H1 (cell line): ENCODE results near the gene SRR.

ENCODE experiments used
- EGR1 ChIP-seq: IDR thresholded peaks from 2 replicates; pipeline ENCODE4 v1.6.1; 2011; ENCODE audit warnings: low read depth, low read length, borderline replicate concordance
- EZH2 ChIP-seq: fragments of 200-600 bp; sonication (generic); IDR thresholded peaks from 2 replicates; pipeline ENCODE4 v1.7.1; 2012; ENCODE audit warnings: low read depth, mild to moderate bottlenecking, moderate library complexity, low read length, inconsistent platforms; ENCODE audit not compliant: severe bottlenecking
- POLR2AphosphoS5 ChIP-seq: IDR thresholded peaks from 2 replicates; pipeline ENCODE4 v1.6.1; 2011; ENCODE audit warnings: low read depth, low read length
- SUZ12 ChIP-seq: fragments of 200-600 bp; sonication (generic); IDR thresholded peaks from 2 replicates; pipeline ENCODE4 v1.6.1; 2012; ENCODE audit warnings: mild to moderate bottlenecking, inconsistent platforms, low read length, moderate library complexity, mixed read lengths

- no peak for TF ChIP-seq SUZ12
- no peak for TF ChIP-seq EGR1
- no peak for TF ChIP-seq POLR2AphosphoS5
- no peak for TF ChIP-seq EZH2
Measured at GRCh38 chr17:2263183-2264066, 40.3 kb upstream of the SRR start.
